Tibial nerve (tissue), 4 donors: ENCODE results near the gene FRAS1. TPM values are rescaled to one million over a fixed set of nuclear protein-coding genes. Genes with fewer than 3 reads are reported as not detected.
"Not testable (repeated sequence)": the region's sequence is repeated elsewhere in the genome, so short reads cannot be mapped to it uniquely, and the experiment has no call there.

Experiments
- DNase-seq, 2 donors: peaks; one replicate each; pipeline ENCODE4 v3.0.0-alpha.2; 2019; ENCODE audit warnings: low spot score in 2 of 2
- H3K27ac ChIP-seq, 4 donors: fragments of 200-600 bp; sonication (generic) in 3 of 4; one replicate each; pipeline ENCODE4 v1.5.1; 2017 to 2019; ENCODE audit warnings: mild to moderate bottlenecking in 1 of 4
- H3K27me3 ChIP-seq, 2 donors: fragments of 200-600 bp; sonication (generic) in 1 of 2; one replicate each; pipeline versions ENCODE4 v1.5.1 to v1.6.0; 2017 to 2019
- H3K36me3 ChIP-seq, 3 donors: fragments of 200-600 bp; sonication (generic); one replicate each; pipeline ENCODE4 v1.5.1; 2018 to 2019
- H3K4me1 ChIP-seq, 4 donors: fragments of 200-600 bp; sonication (generic) in 3 of 4; one replicate each; pipeline ENCODE4 v1.5.1; 2017 to 2019
- H3K4me3 ChIP-seq, 4 donors: fragments of 200-600 bp; sonication (generic) in 3 of 4; one replicate each; pipeline ENCODE4 v1.5.1; 2017 to 2019; ENCODE audit warnings: mild to moderate bottlenecking in 1 of 4, moderate library complexity in 1 of 4
- H3K9me3 ChIP-seq, 4 donors: fragments of 200-600 bp; sonication (generic) in 3 of 4; one replicate each; pipeline ENCODE4 v1.5.1; 2017 to 2019
- EP300 ChIP-seq, 2 donors: sonication (generic); formaldehyde crosslinking; IDR thresholded peaks; one replicate each; pipeline ENCODE4 v1.6.1; 2017; ENCODE audit warnings: antibody characterized with exemption in 2 of 2, mild to moderate bottlenecking in 1 of 2
- POLR2A ChIP-seq, 2 donors: fragments of 450-650 bp; IDR thresholded peaks; one replicate each; pipeline ENCODE4 v1.6.1; 2017; ENCODE audit warnings: antibody characterized with exemption in 2 of 2, mild to moderate bottlenecking in 2 of 2, moderate library complexity in 2 of 2
- WGBS, 2 donors: methylation state at CpG; one replicate each; pipeline ENCODE4 v1.1.5; 2018; 5-methylcytosine and 5-hydroxymethylcytosine counted together
- total RNA-seq, 4 donors: library from RNA; depleted of rRNA; stranded (reverse); fragments of >200 nt; gene quantifications; one replicate each; pipeline ENCODE4 v1.1.0, GENCODE V29; 2016
- TF ChIP-seq, protein P1 (sequence below), 5 experiments: fragments of 200-600 bp in 3 of 5; fragments of 450-650 bp in 2 of 5; sonication (generic) in 3 of 5; IDR thresholded peaks; one replicate each; pipeline ENCODE4 v1.5.1; 2016 to 2019; ENCODE audit warnings: antibody characterized with exemption in 5 of 5, mild to moderate bottlenecking in 3 of 5, moderate library complexity in 2 of 5

FRAS1 gene
- total RNA-seq, 4 donors from 2014 or later: 3.9 to 6.6 (median 5.1) TPM

GRCh38 chr4:78454016-78454415, 396.9 kb downstream of the FRAS1 start:
- H3K9me3 ChIP-seq: no peaks in the 10 kb centered on the region
- H3K27me3 ChIP-seq: no peaks in the 10 kb centered on the region
- no peak for TF ChIP-seq EP300 (IDR thresholded peaks at IDR 0.05)
- TF ChIP-seq POLR2A (IDR thresholded peaks at IDR 0.05): no peak
- TF ChIP-seq, protein P1, sequence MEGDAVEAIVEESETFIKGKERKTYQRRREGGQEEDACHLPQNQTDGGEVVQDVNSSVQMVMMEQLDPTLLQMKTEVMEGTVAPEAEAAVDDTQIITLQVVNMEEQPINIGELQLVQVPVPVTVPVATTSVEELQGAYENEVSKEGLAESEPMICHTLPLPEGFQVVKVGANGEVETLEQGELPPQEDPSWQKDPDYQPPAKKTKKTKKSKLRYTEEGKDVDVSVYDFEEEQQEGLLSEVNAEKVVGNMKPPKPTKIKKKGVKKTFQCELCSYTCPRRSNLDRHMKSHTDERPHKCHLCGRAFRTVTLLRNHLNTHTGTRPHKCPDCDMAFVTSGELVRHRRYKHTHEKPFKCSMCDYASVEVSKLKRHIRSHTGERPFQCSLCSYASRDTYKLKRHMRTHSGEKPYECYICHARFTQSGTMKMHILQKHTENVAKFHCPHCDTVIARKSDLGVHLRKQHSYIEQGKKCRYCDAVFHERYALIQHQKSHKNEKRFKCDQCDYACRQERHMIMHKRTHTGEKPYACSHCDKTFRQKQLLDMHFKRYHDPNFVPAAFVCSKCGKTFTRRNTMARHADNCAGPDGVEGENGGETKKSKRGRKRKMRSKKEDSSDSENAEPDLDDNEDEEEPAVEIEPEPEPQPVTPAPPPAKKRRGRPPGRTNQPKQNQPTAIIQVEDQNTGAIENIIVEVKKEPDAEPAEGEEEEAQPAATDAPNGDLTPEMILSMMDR (IDR thresholded peaks at IDR 0.05): no peak
- WGBS, 2 donors: 88 to 94% methylated on average over 3 of the region's 3 CpGs
- no peaks in the 10 kb centered on the region for H3K4me1 ChIP-seq
- no peak for DNase-seq
- no peak overlapping the region for H3K4me3 ChIP-seq
- H3K36me3 ChIP-seq: no peaks in the 10 kb centered on the region
- no peak overlapping the region for H3K27ac ChIP-seq

- no peak for DNase-seq
- no peaks in the 10 kb centered on the region for H3K27me3 ChIP-seq
- TF ChIP-seq, protein P1 (IDR thresholded peaks at IDR 0.05): no peak
- no peak for TF ChIP-seq POLR2A (IDR thresholded peaks at IDR 0.05)
- no peak for TF ChIP-seq EP300 (IDR thresholded peaks at IDR 0.05)
- H3K27ac ChIP-seq: no peak overlapping the region
- 75 to 77% methylated on average over 3 of the region's 3 CpGs for WGBS, 2 donors
- H3K4me1 ChIP-seq: no peaks in the 10 kb centered on the region
- no peaks in the 10 kb centered on the region for H3K9me3 ChIP-seq
- no peak overlapping the region for H3K4me3 ChIP-seq
- no peaks in the 10 kb centered on the region for H3K36me3 ChIP-seq
These were observed 400.6 kb downstream of the FRAS1 start for GRCh38 chr4:78457751-78458150.

DNA sequence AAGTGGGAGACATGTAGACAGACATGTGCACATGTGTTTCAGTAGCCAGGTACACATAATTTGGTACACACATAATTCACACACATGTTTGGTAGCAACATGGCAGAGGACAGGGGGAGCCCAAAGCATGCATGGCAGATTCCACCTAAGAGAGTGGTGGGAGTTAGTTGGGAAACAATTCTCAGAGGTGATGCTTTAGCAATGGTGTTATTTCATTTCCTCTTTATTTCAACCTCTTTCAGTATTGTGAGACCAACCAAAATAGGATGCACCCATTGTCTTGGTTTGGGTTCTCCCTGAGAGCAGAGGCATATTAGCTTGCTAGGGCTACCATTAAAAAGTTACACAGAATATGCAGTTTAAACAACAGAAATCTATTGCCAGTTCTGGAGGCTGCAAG, 402.2 kb downstream of the FRAS1 start:
- no peak for TF ChIP-seq EP300 (IDR thresholded peaks at IDR 0.05)
- TF ChIP-seq POLR2A (IDR thresholded peaks at IDR 0.05): no peak
- TF ChIP-seq, protein P1 (IDR thresholded peaks at IDR 0.05): no peak
- no peaks in the 10 kb centered on the region for H3K4me1 ChIP-seq

GRCh38 chr4:78460368-78460767, 403.2 kb downstream of the FRAS1 start:
- H3K9me3 ChIP-seq: no peaks in the 10 kb centered on the region
- no peak overlapping the region for H3K27ac ChIP-seq
- no peak for DNase-seq
- 94 to 96% methylated on average over 3 of the region's 3 CpGs for whole genome bisulfite sequencing, 2 donors
- no peaks in the 10 kb centered on the region for H3K4me1 ChIP-seq
- TF ChIP-seq POLR2A (IDR thresholded peaks at IDR 0.05) (no peak), EP300 (IDR thresholded peaks at IDR 0.05) (no peak)
- TF ChIP-seq, protein P1 (IDR thresholded peaks at IDR 0.05): no peak
- no peak overlapping the region for H3K4me3 ChIP-seq
- no peaks in the 10 kb centered on the region for H3K27me3 ChIP-seq
- no peaks in the 10 kb centered on the region for H3K36me3 ChIP-seq

More for the DNA sequence above, 402.2 kb downstream of the FRAS1 start:
- no peak for DNase-seq
- no peaks in the 10 kb centered on the region for H3K9me3 ChIP-seq
- H3K36me3 ChIP-seq: no peaks in the 10 kb centered on the region
- no peaks in the 10 kb centered on the region for H3K27me3 ChIP-seq
- no peak overlapping the region for H3K27ac ChIP-seq
- no peak overlapping the region for H3K4me3 ChIP-seq

GRCh38 chr4:78464265-78464664, 407.1 kb downstream of the FRAS1 start:
- no peak for DNase-seq
- Histone ChIP-seq H3K4me3 (no peak overlapping the region), H3K36me3 (no peaks in the 10 kb centered on the region), H3K4me1 (no peaks in the 10 kb centered on the region), H3K27me3 (no peaks in the 10 kb centered on the region), H3K27ac (no peak overlapping the region), H3K9me3 (no peaks in the 10 kb centered on the region)
- 85 to 86% methylated on average over 7 of the region's 7 CpGs for WGBS, 2 donors
- no peak for TF ChIP-seq EP300 (IDR thresholded peaks at IDR 0.05)
- no peak for TF ChIP-seq POLR2A (IDR thresholded peaks at IDR 0.05)
- TF ChIP-seq, protein P1 (IDR thresholded peaks at IDR 0.05): no peak

GRCh38 chr4:78467223-78467622, 410.1 kb downstream of the FRAS1 start:
- not testable (repeated sequence) for H3K27ac ChIP-seq, H3K4me1 ChIP-seq, H3K9me3 ChIP-seq, DNase-seq, H3K27me3 ChIP-seq, H3K4me3 ChIP-seq, H3K36me3 ChIP-seq
- WGBS, 2 donors: 39 to 47% methylated on average over 1 of the region's 1 CpG
